Fibroblast of pulmonary artery (primary cell): ENCODE measurements around the gene PDZD8.

Experiments used
- DNase-seq: peaks from one replicate; pipeline ENCODE4 v3.0.0-alpha.2; 2010; ENCODE audit warnings: low read depth
- H3K4me3 ChIP-seq: replicated peaks from 2 replicates; pipeline ENCODE4 v1.5.1; 2011; ENCODE audit warnings: low read depth, mild to moderate bottlenecking, control low read depth, low read length, moderate library complexity
- TF ChIP-seq, protein P1 (sequence below): IDR thresholded peaks from 2 replicates; pipeline ENCODE4 v1.5.1; 2011; ENCODE audit warnings: mild to moderate bottlenecking, control low read depth, low read length, inconsistent platforms; ENCODE audit errors: missing control alignments

PDZD8 gene

DNA sequence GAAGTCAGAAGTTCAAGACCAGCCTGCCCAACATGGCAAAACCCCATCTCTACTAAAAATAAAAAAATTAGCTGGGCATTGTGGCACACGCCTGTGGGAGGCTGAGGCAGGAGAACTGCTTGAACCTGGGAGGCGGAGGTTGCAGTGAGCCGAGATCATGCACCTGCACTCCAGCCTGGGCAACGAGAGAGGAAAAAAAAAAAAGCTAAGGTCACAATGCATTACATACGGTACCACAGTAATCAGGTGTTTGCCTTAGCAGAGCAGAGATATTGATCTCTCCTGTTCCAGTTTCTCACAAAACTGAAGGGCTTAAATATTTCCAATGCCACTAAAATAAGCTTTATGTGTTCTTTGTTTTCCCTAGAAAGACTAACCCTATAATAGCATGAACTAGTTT is 7.5 kb downstream of the PDZD8 start:
- no peak overlapping the region for H3K4me3 ChIP-seq

DNA sequence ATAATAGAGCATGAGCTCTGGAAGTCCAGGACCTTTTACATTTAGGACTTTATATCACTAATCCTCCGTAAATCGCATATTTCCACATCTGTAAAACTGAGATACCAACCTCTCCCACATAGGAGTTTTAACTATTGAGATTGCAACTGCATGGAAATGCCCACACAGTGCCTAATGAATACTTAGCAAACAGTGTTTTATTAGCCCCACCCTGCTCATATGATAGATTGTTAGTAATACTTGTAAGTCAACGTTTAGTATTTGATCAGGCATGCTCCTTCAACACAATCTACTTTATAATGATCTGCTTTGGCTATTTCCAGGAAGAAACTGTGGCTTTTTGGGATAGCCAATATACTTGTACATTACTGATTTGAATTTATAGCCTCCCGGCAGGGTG is 8.5 kb downstream of the PDZD8 start:
- H3K4me3 ChIP-seq: no peak overlapping the region
- TF ChIP-seq, protein P1, sequence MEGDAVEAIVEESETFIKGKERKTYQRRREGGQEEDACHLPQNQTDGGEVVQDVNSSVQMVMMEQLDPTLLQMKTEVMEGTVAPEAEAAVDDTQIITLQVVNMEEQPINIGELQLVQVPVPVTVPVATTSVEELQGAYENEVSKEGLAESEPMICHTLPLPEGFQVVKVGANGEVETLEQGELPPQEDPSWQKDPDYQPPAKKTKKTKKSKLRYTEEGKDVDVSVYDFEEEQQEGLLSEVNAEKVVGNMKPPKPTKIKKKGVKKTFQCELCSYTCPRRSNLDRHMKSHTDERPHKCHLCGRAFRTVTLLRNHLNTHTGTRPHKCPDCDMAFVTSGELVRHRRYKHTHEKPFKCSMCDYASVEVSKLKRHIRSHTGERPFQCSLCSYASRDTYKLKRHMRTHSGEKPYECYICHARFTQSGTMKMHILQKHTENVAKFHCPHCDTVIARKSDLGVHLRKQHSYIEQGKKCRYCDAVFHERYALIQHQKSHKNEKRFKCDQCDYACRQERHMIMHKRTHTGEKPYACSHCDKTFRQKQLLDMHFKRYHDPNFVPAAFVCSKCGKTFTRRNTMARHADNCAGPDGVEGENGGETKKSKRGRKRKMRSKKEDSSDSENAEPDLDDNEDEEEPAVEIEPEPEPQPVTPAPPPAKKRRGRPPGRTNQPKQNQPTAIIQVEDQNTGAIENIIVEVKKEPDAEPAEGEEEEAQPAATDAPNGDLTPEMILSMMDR: no peak
- no peak for DNase-seq

More for the DNA sequence above, 7.5 kb downstream of the PDZD8 start:
- no peak for DNase-seq
- TF ChIP-seq, protein P1: no peak

DNA sequence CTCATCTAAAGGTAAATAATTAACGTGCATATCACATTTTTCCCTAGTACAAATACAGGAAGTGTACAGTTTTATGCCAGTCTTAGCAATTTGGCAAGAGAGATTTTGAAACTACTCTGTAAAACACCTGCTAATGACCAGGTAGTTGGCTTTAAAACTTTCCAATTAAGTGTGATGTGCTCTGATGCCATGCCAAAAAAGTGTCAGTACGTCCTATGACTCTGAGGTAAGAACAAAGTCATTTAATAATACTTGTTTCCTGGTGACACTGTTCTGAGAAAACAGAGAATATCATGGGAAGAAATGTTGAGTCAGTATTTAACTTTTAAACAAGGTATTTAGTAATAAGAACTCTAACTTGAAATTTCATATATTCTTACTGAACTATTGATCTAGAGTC is 9.6 kb downstream of the PDZD8 start:
- no peak overlapping the region for H3K4me3 ChIP-seq
- DNase-seq: no peak
- TF ChIP-seq, protein P1: no peak

DNA sequence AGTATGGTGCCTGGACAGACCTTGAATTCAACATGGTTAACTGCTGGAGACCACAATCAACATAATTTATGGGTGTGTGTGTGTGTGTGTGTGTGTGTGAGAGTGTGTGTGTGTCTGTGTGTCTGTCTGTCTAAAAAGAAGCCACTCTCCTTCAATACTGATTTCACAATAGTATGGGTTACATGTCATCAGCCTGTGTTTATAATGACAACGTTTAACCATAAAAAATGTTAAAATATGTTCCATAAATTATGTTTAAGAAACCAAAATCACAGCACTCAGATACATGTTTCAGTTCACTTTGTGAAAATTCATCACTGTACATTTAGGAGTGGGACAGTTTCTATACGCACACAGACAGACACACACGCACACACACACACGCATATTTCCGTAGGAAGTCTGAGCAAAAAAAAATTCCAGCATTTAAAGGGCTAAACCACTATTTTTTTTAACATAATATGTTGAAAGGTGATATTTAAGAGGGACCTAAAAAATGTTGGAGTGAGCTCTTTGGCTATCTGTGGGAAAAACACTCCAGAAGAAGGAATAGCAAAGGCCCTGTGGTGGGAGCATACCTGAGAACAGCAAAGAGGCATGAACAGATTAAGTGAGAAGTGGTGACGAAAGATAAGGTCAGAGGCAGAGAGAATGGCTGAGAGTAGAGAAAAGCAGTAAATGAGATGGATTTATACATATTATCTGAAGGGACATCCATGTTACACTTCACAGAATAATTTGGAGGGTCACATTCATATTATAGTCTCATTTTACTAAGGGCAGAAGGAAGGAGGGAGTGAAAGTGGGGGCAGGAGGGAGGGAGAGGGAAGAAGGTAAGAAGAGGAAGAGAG is 10.9 kb downstream of the PDZD8 start:
- DNase-seq: peak; percentile 47
- no peak overlapping the region for H3K4me3 ChIP-seq
- TF ChIP-seq, protein P1: no peak

DNA sequence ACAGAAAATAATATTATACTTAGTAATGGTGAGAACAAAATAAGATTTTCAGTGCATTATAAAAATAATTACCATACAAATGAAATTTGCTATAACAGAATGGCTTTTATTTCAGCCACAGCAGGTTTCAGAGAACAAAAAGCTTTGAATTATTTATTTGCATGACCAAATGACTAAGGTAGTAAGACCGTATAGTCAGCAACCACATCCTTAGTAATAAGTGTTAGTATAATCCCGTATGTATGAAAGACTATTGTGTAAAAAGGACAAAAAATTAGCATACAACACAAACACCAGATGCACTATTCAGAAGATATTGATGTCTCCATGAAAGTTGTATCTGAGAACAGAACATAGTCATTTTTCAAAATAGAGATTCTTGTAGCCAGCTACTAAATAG is 12.2 kb downstream of the PDZD8 start:
- TF ChIP-seq, protein P1: no peak

DNA sequence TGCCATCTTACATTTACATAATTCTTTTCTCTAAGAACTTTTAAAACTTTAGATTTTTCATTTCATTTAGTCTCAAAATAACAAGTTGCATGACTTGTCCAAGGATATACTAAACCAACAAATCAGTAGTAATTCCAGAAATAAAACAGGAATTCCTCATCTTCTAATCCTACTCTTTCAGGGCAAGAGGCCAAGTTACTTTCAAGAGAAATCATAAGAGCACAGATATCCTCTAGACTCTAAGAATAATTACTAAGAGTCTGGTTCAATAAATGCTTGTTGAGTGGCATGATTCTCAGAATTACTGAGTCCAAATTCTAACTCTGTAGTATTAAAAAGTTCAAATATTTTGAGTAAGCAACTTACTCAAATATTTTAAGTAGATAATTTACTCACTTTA is 12.9 kb downstream of the PDZD8 start:
- H3K4me3 ChIP-seq: no peak overlapping the region
- peak; percentile 24 for DNase-seq
- TF ChIP-seq, protein P1: no peak

More for the DNA sequence above, 12.2 kb downstream of the PDZD8 start:
- peak; percentile 29 for DNase-seq
- H3K4me3 ChIP-seq: no peak overlapping the region

DNA sequence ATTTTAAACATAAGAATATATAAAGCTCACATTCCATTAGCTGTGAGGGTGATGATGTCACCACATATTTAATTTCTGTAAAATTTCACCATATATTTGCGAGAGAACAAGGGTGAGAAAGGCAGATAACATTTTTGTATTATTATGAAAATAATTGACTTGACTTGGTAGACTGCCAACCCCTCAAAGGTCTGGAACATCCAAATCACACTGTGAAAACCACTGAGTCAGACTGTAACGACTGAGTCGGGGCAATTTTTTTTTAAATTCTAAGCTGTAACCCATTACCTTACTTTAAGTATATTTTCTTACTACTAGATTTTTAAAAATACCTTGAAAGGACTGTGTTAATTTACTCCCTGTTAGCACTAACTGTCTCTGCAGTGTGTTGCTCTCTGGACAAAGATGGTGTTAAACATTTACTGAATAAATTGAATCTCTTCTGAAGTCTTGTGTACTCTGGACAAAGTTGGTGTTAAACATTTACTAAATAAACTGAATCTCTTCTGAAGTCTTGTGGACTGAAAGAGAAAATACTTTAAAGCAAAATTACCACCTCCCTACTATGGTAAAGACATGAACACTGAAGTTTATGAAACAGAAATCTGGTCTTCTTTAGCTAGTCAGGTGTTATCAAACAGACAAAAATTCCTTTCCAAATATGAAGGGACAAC is 14.1 kb downstream of the PDZD8 start:
- TF ChIP-seq, protein P1: no peak
- peak; percentile 35 for DNase-seq
- no peak overlapping the region for H3K4me3 ChIP-seq
